HG03442 (cell line): ENCODE data around the gene PCBD1.

Experiments used
- ATAC-seq: cut with Tn5 transposase; IDR thresholded peaks from one replicate; pipeline ENCODE4 v1.9.1; 2021; ENCODE audit warnings: mild to moderate bottlenecking, moderate library complexity; ENCODE audit not compliant: unreplicated experiment

Gene PCBD1

GRCh38 chr10:70840836-70841235 lies 47.5 kb downstream of the PCBD1 start:
- no peak for ATAC-seq

- ATAC-seq, result no peak
Measured at GRCh38 chr10:70838270-70838805, 50.0 kb downstream of the PCBD1 start.

- no peak for ATAC-seq
Measured at GRCh38 chr10:70837660-70838059, 50.7 kb downstream of the PCBD1 start.

- no peak for ATAC-seq
Measured at GRCh38 chr10:70836319-70836718, 52.0 kb downstream of the PCBD1 start.

- ATAC-seq, result no peak
Measured at GRCh38 chr10:70834441-70835151, 53.8 kb downstream of the PCBD1 start.

GRCh38 chr10:70834021-70834420 lies 54.3 kb downstream of the PCBD1 start:
- no peak for ATAC-seq

- no peak for ATAC-seq
Measured at GRCh38 chr10:70833601-70834000, 54.8 kb downstream of the PCBD1 start.
